Upper lobe of left lung (tissue), 6 donors: Measurements from ENCODE around the gene SPATS1. TPM values are rescaled to one million over a fixed set of nuclear protein-coding genes. Genes with fewer than 3 reads are reported as not detected.
"Not testable (repeated sequence)": the region's sequence is repeated elsewhere in the genome, so short reads cannot be mapped to it uniquely, and the experiment has no call there.

Source experiments
- ATAC-seq, 2 donors: fragments of 200-7000 bp; cut with Tn5 transposase; one replicate each; pipeline ENCODE4 v1.9.1; 2022; ENCODE audit warnings: mild to moderate bottlenecking in 2 of 2, moderate library complexity in 2 of 2; ENCODE audit not compliant: low FRiP score in 2 of 2
- DNase-seq, 2 donors: peaks; one replicate each; pipeline ENCODE4 v3.0.0-alpha.2; 2019 to 2020
- H3K27ac ChIP-seq, 4 donors: fragments of 200-600 bp; sonication (generic); one replicate each; pipeline ENCODE4 v1.5.1; 2016 to 2019
- H3K27me3 ChIP-seq, 4 donors: fragments of 200-600 bp; sonication (generic); one replicate each; pipeline ENCODE4 v1.5.1; 2017 to 2019
- H3K36me3 ChIP-seq, 4 donors: fragments of 200-600 bp; sonication (generic); one replicate each; pipeline ENCODE4 v1.5.1; 2016 to 2019
- H3K4me1 ChIP-seq, 4 donors: fragments of 200-600 bp; sonication (generic); one replicate each; pipeline ENCODE4 v1.5.1; 2018 to 2019
- H3K4me3 ChIP-seq, 4 donors: fragments of 200-600 bp; sonication (generic); one replicate each; pipeline ENCODE4 v1.5.1; 2017 to 2019; ENCODE audit warnings: mild to moderate bottlenecking in 2 of 4, moderate library complexity in 1 of 4
- H3K9me3 ChIP-seq, 4 donors: fragments of 200-600 bp; sonication (generic); one replicate each; pipeline ENCODE4 v1.5.1; 2018 to 2019
- CTCF ChIP-seq, 6 experiments: fragments of 450-650 bp in 4 of 6; fragments of 200-600 bp in 2 of 6; sonication (generic) in 2 of 6; IDR thresholded peaks; one replicate each; pipeline ENCODE4 v1.5.1; 2016 to 2019; ENCODE audit warnings: antibody characterized with exemption in 6 of 6
- EP300 ChIP-seq, 4 donors: sonication (generic); formaldehyde crosslinking; IDR thresholded peaks; one replicate each; pipeline ENCODE4 v1.5.1; 2017; ENCODE audit warnings: antibody characterized with exemption in 4 of 4, control low read depth in 2 of 4
- POLR2A ChIP-seq, 4 donors: fragments of 450-650 bp; IDR thresholded peaks; one replicate each; pipeline ENCODE4 v1.5.1; 2016 to 2017; ENCODE audit warnings: antibody characterized with exemption in 4 of 4, mild to moderate bottlenecking in 2 of 4
- POLR2AphosphoS5 ChIP-seq, 2 donors: sonication (generic); formaldehyde crosslinking; IDR thresholded peaks; one replicate each; pipeline ENCODE4 v1.5.1; 2017; ENCODE audit warnings: antibody characterized with exemption in 2 of 2
- WGBS, 2 donors: methylation state at CpG; one replicate each; pipeline ENCODE4 v1.1.5; 2017 to 2018; 5-methylcytosine and 5-hydroxymethylcytosine counted together
- total RNA-seq, 6 donors: library from RNA; depleted of rRNA in 4 of 6; stranded (reverse); fragments of >200 nt in 4 of 6; gene quantifications; one replicate each; pipeline versions ENCODE4 v1.1.0 to v1.2.1, GENCODE V29; 2016 to 2021
- donor health status: DM: no; HTN: no; CAD: no; lungs with moderate emphysema.
- donor health status: DM: no; HTN: yes; CAD: no; lungs with severe emphysema.

The SPATS1 gene
- total RNA-seq, 6 donors from 2014 or later: 0.91 to 2.2 (median 1.6) TPM; not detected in 3

- TF ChIP-seq EP300 (IDR thresholded peaks at IDR 0.05) (no peak), CTCF (IDR thresholded peaks at IDR 0.05) (no peak), POLR2A (IDR thresholded peaks at IDR 0.05) (no peak), POLR2AphosphoS5 (IDR thresholded peaks at IDR 0.05) (no peak)
- Histone ChIP-seq H3K27me3 (no peaks in the 10 kb centered on the region), H3K27ac (no peak overlapping the region), H3K9me3 (no peaks in the 10 kb centered on the region), H3K4me1 (no peaks in the 10 kb centered on the region), H3K4me3 (no peak overlapping the region), H3K36me3 (no peaks in the 10 kb centered on the region)
- 52 to 70% methylated on average over 2 of the region's 2 CpGs for WGBS, 2 donors
- no peak for DNase-seq
- ATAC-seq: no peak
These were observed 14.7 kb upstream of the SPATS1 start for GRCh38 chr6:44327760-44328159.

DNA sequence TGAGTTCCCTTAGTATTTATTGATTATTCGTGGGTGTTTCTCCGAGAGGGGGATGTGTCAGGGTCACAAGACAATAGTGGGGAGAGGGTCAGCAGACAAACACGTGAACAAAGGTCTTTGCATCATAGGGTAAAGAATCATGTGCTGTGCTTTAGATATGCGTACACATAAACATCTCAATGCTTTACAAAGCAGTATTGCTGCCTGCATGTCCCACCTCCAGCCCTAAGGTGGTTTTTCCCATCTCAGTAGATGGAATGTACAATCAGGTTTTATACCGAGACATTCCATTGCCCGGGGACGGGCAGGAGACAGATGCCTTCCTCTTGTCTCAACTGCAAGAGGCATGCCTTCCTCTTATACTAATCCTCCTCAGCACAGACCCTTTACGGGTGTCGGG is 14.2 kb upstream of the SPATS1 start:
- H3K36me3 ChIP-seq, DNase-seq, ATAC-seq, H3K27ac ChIP-seq, H3K4me1 ChIP-seq, H3K9me3 ChIP-seq, H3K27me3 ChIP-seq, H3K4me3 ChIP-seq: not testable (repeated sequence)
- 37 to 39% methylated on average over 4 to 7 of the region's 9 CpGs for WGBS, 2 donors

DNA sequence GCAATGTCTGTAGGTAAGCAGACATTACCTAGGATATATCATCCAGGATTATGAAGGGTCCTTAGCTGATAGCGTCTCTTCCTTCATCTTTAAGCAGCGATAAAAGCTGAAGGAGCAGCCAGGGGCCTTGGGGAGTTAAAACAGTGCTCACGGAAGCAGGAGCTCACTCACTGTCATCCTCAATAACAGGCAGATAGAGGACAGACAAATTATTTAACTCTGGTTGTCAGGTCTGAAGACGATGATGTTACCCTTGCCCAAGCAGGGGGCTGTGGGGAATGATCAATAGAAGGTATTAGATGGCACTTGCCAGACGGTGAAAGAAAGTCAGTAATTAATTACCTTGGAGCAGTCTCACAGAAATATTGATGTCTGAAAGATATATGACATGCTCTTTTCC is 12.6 kb upstream of the SPATS1 start:
- TF ChIP-seq POLR2A (IDR thresholded peaks at IDR 0.05) (no peak), EP300 (IDR thresholded peaks at IDR 0.05) (no peak), CTCF (IDR thresholded peaks at IDR 0.05) (no peak), POLR2AphosphoS5 (IDR thresholded peaks at IDR 0.05) (no peak)

DNA sequence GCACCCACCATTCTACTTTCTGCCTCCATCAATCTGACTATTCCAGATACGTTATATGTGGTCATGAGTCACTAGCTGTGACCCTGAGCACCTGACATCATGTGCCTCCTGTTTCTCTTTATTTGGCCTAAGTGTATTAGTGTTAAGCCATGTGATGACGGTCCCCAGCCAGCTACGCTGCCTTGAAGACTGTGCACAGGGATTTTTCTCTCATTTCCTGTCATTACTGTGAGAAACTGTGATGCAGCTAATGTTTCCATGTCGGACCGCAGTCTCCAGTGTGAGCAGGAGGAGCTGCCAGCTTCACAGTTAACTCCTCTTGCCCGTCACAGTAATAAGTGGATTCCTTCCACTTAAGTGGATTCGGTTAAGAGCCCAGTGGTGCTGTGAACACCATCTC is 9.9 kb upstream of the SPATS1 start:
- no peaks in the 10 kb centered on the region for H3K9me3 ChIP-seq
- no peaks in the 10 kb centered on the region for H3K36me3 ChIP-seq
- ATAC-seq (peak in 1 of 2 donors; percentile 9), DNase-seq (no peak)
- no peak overlapping the region for H3K27ac ChIP-seq
- no peaks in the 10 kb centered on the region for H3K4me1 ChIP-seq
- H3K27me3 ChIP-seq: no peaks in the 10 kb centered on the region
- WGBS, 2 donors: 40 to 44% methylated on average over 7 of the region's 7 CpGs
- no peak overlapping the region for H3K4me3 ChIP-seq
- TF ChIP-seq CTCF (IDR thresholded peaks at IDR 0.05) (no peak), POLR2A (IDR thresholded peaks at IDR 0.05) (no peak), POLR2AphosphoS5 (IDR thresholded peaks at IDR 0.05) (no peak), EP300 (IDR thresholded peaks at IDR 0.05) (no peak)

More for the DNA sequence above, 12.6 kb upstream of the SPATS1 start:
- ATAC-seq (no peak), DNase-seq (no peak)
- H3K4me3 ChIP-seq: no peak overlapping the region
- no peaks in the 10 kb centered on the region for H3K9me3 ChIP-seq
- no peak overlapping the region for H3K27ac ChIP-seq
- H3K27me3 ChIP-seq: no peaks in the 10 kb centered on the region
- 64 to 74% methylated on average over 5 of the region's 5 CpGs for WGBS, 2 donors
- H3K36me3 ChIP-seq: no peaks in the 10 kb centered on the region
- H3K4me1 ChIP-seq: no peaks in the 10 kb centered on the region

- Histone ChIP-seq H3K36me3 (no peaks in the 10 kb centered on the region), H3K27ac (no peak overlapping the region), H3K4me3 (no peak overlapping the region), H3K4me1 (no peaks in the 10 kb centered on the region), H3K27me3 (no peaks in the 10 kb centered on the region), H3K9me3 (no peaks in the 10 kb centered on the region)
- no peak for ATAC-seq
- 62 to 73% methylated on average over 11 of the region's 11 CpGs for WGBS, 2 donors
- TF ChIP-seq EP300 (IDR thresholded peaks at IDR 0.05) (no peak), POLR2A (IDR thresholded peaks at IDR 0.05) (no peak), CTCF (IDR thresholded peaks at IDR 0.05) (no peak), POLR2AphosphoS5 (IDR thresholded peaks at IDR 0.05) (no peak)
- DNase-seq: no peak
These were observed 9.1 kb upstream of the SPATS1 start for GRCh38 chr6:44333273-44333919.
